Activated T-helper 17 cell treated with anti-CD3 and anti-CD28 coated beads, Interleukin-2, amount 50 U/mL, for 72 hours (primary cell): ENCODE data around the gene CD28. TPM values are rescaled to one million over a fixed set of nuclear protein-coding genes. Genes with fewer than 3 reads are reported as not detected.
"Not testable (repeated sequence)": the region's sequence is repeated elsewhere in the genome, so short reads cannot be mapped to it uniquely, and the experiment has no call there.

Experiments used
- ATAC-seq: fragments of 150-1000 bp; cut with Tn5 transposase; replicated peaks from 2 replicates; pipeline ENCODE4 v1.10.0; 2021; ENCODE audit warnings: mild to moderate bottlenecking, moderate library complexity
- H3K27ac Mint-ChIP-seq: one replicate; pipeline ENCODE4 v1.8.0; 2022; ENCODE audit warnings: mixed read lengths
- H3K27me3 Mint-ChIP-seq: one replicate; pipeline ENCODE4 v1.8.0; 2022; ENCODE audit warnings: mixed read lengths
- H3K36me3 Mint-ChIP-seq: one replicate; pipeline ENCODE4 v1.8.0; 2022; ENCODE audit warnings: low read depth, mild to moderate bottlenecking, mixed read lengths
- H3K4me1 Mint-ChIP-seq: one replicate; pipeline ENCODE4 v1.8.0; 2022; ENCODE audit warnings: mixed read lengths
- H3K4me3 Mint-ChIP-seq: one replicate; pipeline ENCODE4 v1.8.0; 2022; ENCODE audit warnings: mild to moderate bottlenecking, mixed read lengths
- H3K9me3 Mint-ChIP-seq: one replicate; pipeline ENCODE4 v1.8.0; 2022; ENCODE audit warnings: mixed read lengths
- total RNA-seq, 2 donors: library from RNA; stranded (reverse); gene quantifications; one replicate each; pipeline ENCODE4 v1.2.3, GENCODE V29; 2022

Gene CD28
- total RNA-seq, 2 donors from 2014 or later: 242 to 382 TPM

DNA sequence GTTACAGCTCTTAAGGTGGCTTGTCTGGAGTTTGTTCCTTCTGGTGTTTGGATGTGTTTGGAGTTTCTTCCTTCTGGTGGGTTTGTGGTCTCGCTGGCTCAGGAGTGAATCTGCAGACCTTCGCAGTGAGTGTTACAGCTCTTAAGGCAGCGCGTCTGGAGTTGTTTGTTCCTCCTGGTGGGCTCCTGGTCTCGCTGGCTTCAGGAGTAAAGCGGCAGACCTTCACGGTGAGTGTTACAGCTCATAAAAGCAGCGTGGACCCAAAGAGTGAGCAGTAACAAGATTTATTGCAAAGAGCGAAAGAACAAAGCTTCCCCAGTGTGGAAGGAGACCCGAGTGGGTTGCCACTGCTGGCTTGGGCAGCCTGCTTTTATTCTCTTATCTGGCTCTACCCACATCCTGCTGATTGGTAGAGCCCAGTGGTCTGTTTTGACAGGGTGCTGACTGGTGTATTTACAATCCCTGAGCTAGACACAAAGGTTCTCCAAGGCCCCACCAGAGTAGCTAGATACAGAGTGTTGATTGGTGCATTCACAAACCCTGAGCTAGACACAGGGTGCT, 78.4 kb downstream of the CD28 start:
- Mint-ChIP-seq H3K4me1 (peaks cover 22% of the 10 kb centered on the region), H3K27ac (peak overlapping the region; percentile 61)
- not testable (repeated sequence) for H3K27me3 Mint-ChIP-seq, H3K9me3 Mint-ChIP-seq, ATAC-seq, H3K36me3 Mint-ChIP-seq, H3K4me3 Mint-ChIP-seq

DNA sequence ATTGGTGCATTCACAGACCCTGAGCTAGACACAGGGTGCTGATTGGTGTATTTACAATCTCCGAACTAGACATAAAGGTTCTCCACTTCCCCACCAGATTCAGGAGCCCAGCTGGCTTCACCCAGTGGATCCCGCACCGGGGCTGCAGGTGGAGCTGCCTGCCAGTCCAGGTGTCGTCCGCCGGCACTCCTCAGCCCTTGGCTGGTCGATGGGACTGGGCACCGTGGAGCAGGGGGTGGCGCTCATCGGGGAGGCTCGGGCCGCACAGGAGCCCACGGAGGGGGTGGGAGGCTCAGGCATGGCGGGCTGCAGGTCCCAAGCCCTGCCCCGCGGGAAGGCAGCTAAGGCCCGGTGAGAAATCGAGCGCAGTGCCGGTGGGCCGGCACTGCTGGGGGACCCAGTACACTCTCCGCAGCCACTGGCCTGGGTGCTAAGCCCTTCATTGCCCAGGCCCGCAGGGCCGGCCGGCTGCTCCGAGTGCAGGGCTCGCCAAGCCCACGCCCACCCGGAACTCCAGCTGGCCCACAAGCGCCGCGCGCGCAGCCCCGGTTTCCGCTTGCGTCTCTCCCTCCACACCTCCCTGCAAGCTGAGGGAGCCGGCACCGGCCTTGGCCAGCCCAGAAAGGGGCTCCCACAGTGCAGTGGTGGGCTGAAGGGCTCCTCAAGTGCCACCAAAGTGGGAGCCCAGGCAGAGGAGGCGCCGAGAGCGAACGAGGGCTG, 79.1 kb downstream of the CD28 start:
- H3K9me3 Mint-ChIP-seq, H3K27ac Mint-ChIP-seq, H3K27me3 Mint-ChIP-seq, ATAC-seq, H3K36me3 Mint-ChIP-seq, H3K4me3 Mint-ChIP-seq: not testable (repeated sequence)
- H3K4me1 Mint-ChIP-seq: peaks cover 22% of the 10 kb centered on the region

DNA sequence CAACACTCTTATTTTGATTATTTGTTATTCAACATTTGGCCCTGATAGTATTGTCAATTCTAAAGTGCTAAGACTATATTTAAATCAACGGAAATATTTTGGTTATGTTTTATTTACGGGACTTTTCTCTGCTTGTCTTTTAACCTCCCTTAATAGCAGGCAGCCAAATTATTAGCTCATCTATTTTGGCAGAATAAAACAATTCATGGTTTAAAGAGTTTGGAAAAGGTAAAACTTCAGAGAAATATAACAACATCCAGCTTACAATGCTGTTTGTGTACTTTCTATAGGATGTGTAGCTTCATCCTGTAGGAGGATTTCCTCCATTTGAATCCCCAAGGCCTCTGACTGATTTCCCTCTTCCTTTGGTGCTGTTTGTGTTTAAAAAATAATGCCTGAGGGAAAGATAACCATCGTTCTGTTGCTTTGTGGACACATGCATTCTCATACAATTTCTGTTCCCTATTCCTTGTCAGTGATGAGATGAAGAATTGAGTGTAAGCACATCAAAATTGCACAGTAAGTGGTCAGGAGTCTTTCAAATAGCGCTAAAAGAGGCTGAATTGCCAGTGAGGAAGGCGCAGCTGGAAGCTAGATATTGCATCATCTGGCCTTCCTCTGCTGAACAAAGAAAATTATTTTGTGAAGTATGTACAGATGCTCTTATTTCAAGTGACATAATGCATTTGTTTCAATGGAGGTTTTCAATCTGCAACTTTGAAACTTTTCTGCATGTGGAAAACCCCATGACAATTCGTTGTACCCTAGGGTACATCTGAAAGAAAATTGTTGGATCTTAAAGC, 80.3 kb downstream of the CD28 start:
- Mint-ChIP-seq H3K36me3 (no peaks in the 10 kb centered on the region), H3K27me3 (no peaks in the 10 kb centered on the region), H3K4me3 (no peak overlapping the region), H3K4me1 (peaks cover 16% of the 10 kb centered on the region), H3K9me3 (no peaks in the 10 kb centered on the region), H3K27ac (no peak overlapping the region)
- no peak for ATAC-seq

DNA sequence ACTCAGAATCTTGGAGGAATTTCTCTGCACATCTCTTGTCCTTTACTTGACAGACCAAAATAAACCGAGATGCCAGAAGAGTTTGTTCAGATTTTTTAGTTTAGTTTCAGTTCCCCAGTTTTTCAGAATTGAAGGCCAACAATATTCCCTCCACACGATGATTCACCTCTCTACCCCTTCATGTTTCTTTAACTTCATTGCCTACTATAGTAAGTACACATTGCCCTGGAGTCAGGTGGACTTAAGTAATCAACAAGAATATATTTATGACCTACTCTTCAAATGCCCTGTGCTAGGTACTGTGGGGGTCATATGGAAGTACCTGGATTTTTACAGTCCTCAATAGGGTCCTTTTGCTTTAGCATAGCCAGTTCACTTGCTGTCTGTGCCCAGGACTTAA, 81.5 kb downstream of the CD28 start:
- peaks cover 4% of the 10 kb centered on the region for H3K4me1 Mint-ChIP-seq
- no peak for ATAC-seq
- no peak overlapping the region for H3K27ac Mint-ChIP-seq
- no peaks in the 10 kb centered on the region for H3K9me3 Mint-ChIP-seq
- H3K27me3 Mint-ChIP-seq: no peaks in the 10 kb centered on the region
- H3K36me3 Mint-ChIP-seq: no peaks in the 10 kb centered on the region
- no peak overlapping the region for H3K4me3 Mint-ChIP-seq

Other genes starting within 250 kb of the CD28 start
- gene RAPH1, start 171.3 kb upstream of the CD28 start, total RNA-seq: 10 to 100 TPM; 10.4 to 13.5 TPM
- 100 to 1,000 TPM; 282 to 334 TPM for gene CTLA4, start 161.1 kb downstream of the CD28 start, total RNA-seq
- gene ICOS, start 230.1 kb downstream of the CD28 start, total RNA-seq: 100 to 1,000 TPM; 146 to 194 TPM